HCT116 (cell line): Measurements from ENCODE around the gene CNTNAP2.

Source experiments
- CBX3 ChIP-seq: IDR thresholded peaks from 2 replicates; pipeline ENCODE4 v1.6.1; 2012; ENCODE audit warnings: low read depth
- EZH2 ChIP-seq: fragments of 200-600 bp; sonication (generic); IDR thresholded peaks from 2 replicates; pipeline ENCODE4 v1.6.1; 2017; ENCODE audit warnings: antibody characterized with exemption, mixed run types
- POLR2A ChIP-seq: IDR thresholded peaks from 2 replicates; pipeline ENCODE4 v1.7.0; 2011; ENCODE audit warnings: borderline replicate concordance; ENCODE audit not compliant: insufficient read depth, insufficient read length; ENCODE audit errors: extremely low read depth
- POLR2AphosphoS5 ChIP-seq: IDR thresholded peaks from 2 replicates; pipeline ENCODE4 v1.6.1; 2011; ENCODE audit warnings: mild to moderate bottlenecking, low read depth, low read length, moderate library complexity
- RAD21 ChIP-seq: IDR thresholded peaks from 2 replicates; pipeline ENCODE4 v1.6.1; 2012; ENCODE audit warnings: low read depth, mild to moderate bottlenecking
- ZFX ChIP-seq: fragments of 450-650 bp; IDR thresholded peaks from 2 replicates; pipeline ENCODE4 v1.6.1; 2017
- TF ChIP-seq, protein P1 (sequence below), 3 experiments: fragments of 200-600 bp in 1 of 3; sonication (generic) in 1 of 3; IDR thresholded peaks in 2 of 3; conservative IDR thresholded peaks in 1 of 3; 2 replicates each; pipeline ENCODE4 v1.5.1; 2012 to 2017; ENCODE audit warnings: low read depth in 2 of 3, low read length in 2 of 3, antibody characterized with exemption in 1 of 3, borderline replicate concordance in 1 of 3, control low read depth in 1 of 3, mild to moderate bottlenecking in 1 of 3, mixed read lengths in 1 of 3, mixed run types in 1 of 3, moderate library complexity in 1 of 3; ENCODE audit not compliant: insufficient read depth in 1 of 3
- TF ChIP-seq, protein P2 (sequence below): IDR thresholded peaks from 2 replicates; pipeline ENCODE4 v1.6.1; 2012; ENCODE audit warnings: low read depth
- TF ChIP-seq, protein P3 (sequence below): IDR thresholded peaks from 2 replicates; pipeline ENCODE4 v1.6.1; 2012

DNA sequence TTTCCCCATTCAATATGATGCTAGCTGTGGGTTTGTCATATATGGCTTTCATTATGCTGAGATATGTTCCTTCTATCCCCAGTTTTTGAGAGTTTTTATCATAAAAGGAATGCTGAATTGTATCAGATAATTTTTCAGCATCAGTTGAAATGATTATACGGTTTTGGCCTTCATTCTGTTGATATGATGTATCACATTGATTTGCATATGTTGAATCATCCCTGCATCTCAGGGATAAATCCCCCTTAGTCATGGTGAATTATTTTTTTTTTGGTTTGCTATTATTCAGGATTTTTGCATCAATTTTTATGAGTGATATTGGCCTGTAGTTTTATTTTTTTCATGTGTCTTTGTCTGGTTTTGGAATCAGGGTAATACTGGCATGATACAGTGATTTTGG, 1321.6 kb downstream of the CNTNAP2 start:
- TF ChIP-seq EZH2, result no peak
- no peak for TF ChIP-seq POLR2A
- TF ChIP-seq, protein P1, sequence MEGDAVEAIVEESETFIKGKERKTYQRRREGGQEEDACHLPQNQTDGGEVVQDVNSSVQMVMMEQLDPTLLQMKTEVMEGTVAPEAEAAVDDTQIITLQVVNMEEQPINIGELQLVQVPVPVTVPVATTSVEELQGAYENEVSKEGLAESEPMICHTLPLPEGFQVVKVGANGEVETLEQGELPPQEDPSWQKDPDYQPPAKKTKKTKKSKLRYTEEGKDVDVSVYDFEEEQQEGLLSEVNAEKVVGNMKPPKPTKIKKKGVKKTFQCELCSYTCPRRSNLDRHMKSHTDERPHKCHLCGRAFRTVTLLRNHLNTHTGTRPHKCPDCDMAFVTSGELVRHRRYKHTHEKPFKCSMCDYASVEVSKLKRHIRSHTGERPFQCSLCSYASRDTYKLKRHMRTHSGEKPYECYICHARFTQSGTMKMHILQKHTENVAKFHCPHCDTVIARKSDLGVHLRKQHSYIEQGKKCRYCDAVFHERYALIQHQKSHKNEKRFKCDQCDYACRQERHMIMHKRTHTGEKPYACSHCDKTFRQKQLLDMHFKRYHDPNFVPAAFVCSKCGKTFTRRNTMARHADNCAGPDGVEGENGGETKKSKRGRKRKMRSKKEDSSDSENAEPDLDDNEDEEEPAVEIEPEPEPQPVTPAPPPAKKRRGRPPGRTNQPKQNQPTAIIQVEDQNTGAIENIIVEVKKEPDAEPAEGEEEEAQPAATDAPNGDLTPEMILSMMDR (IDR thresholded peaks at IDR 0.05 in 2 of 3, conservative IDR thresholded peaks at IDR 0.05 in 1 of 3; ENCODE audit: borderline replicate concordance in 1 of 3, insufficient read depth in 1 of 3, low read depth in 2 of 3, low read length in 2 of 3), result no peak
- TF ChIP-seq ZFX, result no peak
- TF ChIP-seq POLR2AphosphoS5, result no peak
- TF ChIP-seq CBX3, result no peak
- TF ChIP-seq, protein P2, sequence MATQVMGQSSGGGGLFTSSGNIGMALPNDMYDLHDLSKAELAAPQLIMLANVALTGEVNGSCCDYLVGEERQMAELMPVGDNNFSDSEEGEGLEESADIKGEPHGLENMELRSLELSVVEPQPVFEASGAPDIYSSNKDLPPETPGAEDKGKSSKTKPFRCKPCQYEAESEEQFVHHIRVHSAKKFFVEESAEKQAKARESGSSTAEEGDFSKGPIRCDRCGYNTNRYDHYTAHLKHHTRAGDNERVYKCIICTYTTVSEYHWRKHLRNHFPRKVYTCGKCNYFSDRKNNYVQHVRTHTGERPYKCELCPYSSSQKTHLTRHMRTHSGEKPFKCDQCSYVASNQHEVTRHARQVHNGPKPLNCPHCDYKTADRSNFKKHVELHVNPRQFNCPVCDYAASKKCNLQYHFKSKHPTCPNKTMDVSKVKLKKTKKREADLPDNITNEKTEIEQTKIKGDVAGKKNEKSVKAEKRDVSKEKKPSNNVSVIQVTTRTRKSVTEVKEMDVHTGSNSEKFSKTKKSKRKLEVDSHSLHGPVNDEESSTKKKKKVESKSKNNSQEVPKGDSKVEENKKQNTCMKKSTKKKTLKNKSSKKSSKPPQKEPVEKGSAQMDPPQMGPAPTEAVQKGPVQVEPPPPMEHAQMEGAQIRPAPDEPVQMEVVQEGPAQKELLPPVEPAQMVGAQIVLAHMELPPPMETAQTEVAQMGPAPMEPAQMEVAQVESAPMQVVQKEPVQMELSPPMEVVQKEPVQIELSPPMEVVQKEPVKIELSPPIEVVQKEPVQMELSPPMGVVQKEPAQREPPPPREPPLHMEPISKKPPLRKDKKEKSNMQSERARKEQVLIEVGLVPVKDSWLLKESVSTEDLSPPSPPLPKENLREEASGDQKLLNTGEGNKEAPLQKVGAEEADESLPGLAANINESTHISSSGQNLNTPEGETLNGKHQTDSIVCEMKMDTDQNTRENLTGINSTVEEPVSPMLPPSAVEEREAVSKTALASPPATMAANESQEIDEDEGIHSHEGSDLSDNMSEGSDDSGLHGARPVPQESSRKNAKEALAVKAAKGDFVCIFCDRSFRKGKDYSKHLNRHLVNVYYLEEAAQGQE, result no peak
- TF ChIP-seq RAD21, result no peak
- TF ChIP-seq, protein P3, sequence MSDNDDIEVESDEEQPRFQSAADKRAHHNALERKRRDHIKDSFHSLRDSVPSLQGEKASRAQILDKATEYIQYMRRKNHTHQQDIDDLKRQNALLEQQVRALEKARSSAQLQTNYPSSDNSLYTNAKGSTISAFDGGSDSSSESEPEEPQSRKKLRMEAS, result no peak
